Parathyroid adenoma (tissue), 2 donors: Measurements from ENCODE around the gene CUTA.
A peak's percentile ranks its signal among the peaks of the same experiment; 100 is the strongest.
"Not testable (repeated sequence)": the region's sequence is repeated elsewhere in the genome, so short reads cannot be mapped to it uniquely, and the experiment has no call there.

ENCODE experiments used
- H2AFZ ChIP-seq: fragments of 300-600 bp; sonication (generic); one replicate; pipeline ENCODE4 v1.7.0; 2017; ENCODE audit warnings: antibody characterized with exemption, mild to moderate bottlenecking
- H3K27ac ChIP-seq: fragments of 300-600 bp; sonication (generic); one replicate; pipeline ENCODE4 v1.7.0; 2017
- H3K27me3 ChIP-seq: fragments of 300-600 bp; sonication (generic); one replicate; pipeline ENCODE4 v1.7.0; 2017; ENCODE audit warnings: low read length; ENCODE audit not compliant: control insufficient read depth, insufficient read depth
- H3K36me3 ChIP-seq: fragments of 300-600 bp; sonication (generic); one replicate; pipeline ENCODE4 v1.7.0; 2017; ENCODE audit warnings: low read length; ENCODE audit not compliant: control insufficient read depth, insufficient read depth
- H3K4me1 ChIP-seq: fragments of 300-600 bp; sonication (generic); one replicate; pipeline ENCODE4 v1.7.0; 2017; ENCODE audit warnings: control low read depth
- H3K4me2 ChIP-seq: fragments of 300-600 bp; sonication (generic); one replicate; pipeline ENCODE4 v1.7.0; 2017; ENCODE audit warnings: low read length
- H3K4me3 ChIP-seq: fragments of 300-600 bp; sonication (generic); one replicate; pipeline ENCODE4 v1.7.0; 2017; ENCODE audit warnings: low read depth, low read length
- H3K79me2 ChIP-seq: fragments of 300-600 bp; sonication (generic); one replicate; pipeline ENCODE4 v1.7.0; 2017; ENCODE audit warnings: control low read depth
- H3K9ac ChIP-seq: fragments of 300-600 bp; sonication (generic); one replicate; pipeline ENCODE4 v1.7.0; 2017; ENCODE audit warnings: mild to moderate bottlenecking
- H3K9me3 ChIP-seq: fragments of 300-600 bp; sonication (generic); one replicate; pipeline ENCODE4 v1.7.0; 2017; ENCODE audit warnings: low read length; ENCODE audit not compliant: control insufficient read depth
- TF ChIP-seq, protein P1 (sequence below): fragments of 300-600 bp; sonication (generic); IDR thresholded peaks from one replicate; pipeline ENCODE4 v1.7.0; 2017; ENCODE audit warnings: antibody characterized with exemption, mild to moderate bottlenecking
- donor health status: primary hyperparathyroidism.

CUTA gene

DNA sequence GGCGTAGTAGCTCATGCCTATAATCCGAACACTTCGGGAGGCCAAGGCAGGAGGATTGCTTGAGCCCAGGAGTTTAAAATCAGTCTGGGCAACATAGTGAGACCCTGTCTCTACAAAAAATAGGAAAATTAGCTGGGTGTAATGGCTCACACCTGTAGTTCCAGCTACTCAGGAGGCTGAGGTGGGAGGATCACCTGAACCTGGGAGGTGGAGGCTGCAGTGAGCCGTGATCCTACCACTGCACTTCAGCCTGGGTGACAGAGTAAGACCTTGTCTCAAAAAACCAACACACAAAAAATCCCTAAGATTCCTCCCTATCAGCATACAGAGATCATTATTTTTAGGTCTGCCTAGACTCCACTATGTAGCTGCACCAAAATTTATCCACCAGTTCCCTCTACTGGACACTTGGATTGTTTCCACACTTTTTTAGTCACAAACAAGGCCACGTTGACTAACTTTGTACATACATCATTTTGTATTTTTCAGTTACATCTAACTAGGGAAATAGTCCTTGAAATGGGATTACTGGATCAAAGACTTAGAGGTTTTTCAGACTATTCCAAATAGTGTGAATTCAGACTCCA lies 10.7 kb downstream of the CUTA start:
- no peak overlapping the region for H3K9ac ChIP-seq

GRCh38 chr6:33406126-33406525 lies 11.8 kb downstream of the CUTA start:
- Histone ChIP-seq H3K27ac (no peak overlapping the region), H3K79me2 (peaks cover 2% of the 10 kb centered on the region), H3K36me3 (no peaks in the 10 kb centered on the region), H3K27me3 (no peaks in the 10 kb centered on the region), H3K4me3 (no peak overlapping the region), H3K9ac (no peak overlapping the region), H3K9me3 (no peaks in the 10 kb centered on the region), H2AFZ (no peak overlapping the region), H3K4me2 (no peak overlapping the region), H3K4me1 (no peaks in the 10 kb centered on the region)
- TF ChIP-seq, protein P1, sequence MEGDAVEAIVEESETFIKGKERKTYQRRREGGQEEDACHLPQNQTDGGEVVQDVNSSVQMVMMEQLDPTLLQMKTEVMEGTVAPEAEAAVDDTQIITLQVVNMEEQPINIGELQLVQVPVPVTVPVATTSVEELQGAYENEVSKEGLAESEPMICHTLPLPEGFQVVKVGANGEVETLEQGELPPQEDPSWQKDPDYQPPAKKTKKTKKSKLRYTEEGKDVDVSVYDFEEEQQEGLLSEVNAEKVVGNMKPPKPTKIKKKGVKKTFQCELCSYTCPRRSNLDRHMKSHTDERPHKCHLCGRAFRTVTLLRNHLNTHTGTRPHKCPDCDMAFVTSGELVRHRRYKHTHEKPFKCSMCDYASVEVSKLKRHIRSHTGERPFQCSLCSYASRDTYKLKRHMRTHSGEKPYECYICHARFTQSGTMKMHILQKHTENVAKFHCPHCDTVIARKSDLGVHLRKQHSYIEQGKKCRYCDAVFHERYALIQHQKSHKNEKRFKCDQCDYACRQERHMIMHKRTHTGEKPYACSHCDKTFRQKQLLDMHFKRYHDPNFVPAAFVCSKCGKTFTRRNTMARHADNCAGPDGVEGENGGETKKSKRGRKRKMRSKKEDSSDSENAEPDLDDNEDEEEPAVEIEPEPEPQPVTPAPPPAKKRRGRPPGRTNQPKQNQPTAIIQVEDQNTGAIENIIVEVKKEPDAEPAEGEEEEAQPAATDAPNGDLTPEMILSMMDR, result no peak

More for the DNA sequence above, 10.7 kb downstream of the CUTA start:
- Histone ChIP-seq H3K4me3 (peak overlapping the region; percentile 24), H3K79me2 (peaks cover 9% of the 10 kb centered on the region), H3K9me3 (no peaks in the 10 kb centered on the region), H3K27me3 (no peaks in the 10 kb centered on the region), H2AFZ (peak overlapping the region; percentile 13), H3K4me2 (no peak overlapping the region), H3K36me3 (no peaks in the 10 kb centered on the region), H3K4me1 (peaks cover 2% of the 10 kb centered on the region), H3K27ac (no peak overlapping the region)
- TF ChIP-seq, protein P1, result peak; percentile 46

DNA sequence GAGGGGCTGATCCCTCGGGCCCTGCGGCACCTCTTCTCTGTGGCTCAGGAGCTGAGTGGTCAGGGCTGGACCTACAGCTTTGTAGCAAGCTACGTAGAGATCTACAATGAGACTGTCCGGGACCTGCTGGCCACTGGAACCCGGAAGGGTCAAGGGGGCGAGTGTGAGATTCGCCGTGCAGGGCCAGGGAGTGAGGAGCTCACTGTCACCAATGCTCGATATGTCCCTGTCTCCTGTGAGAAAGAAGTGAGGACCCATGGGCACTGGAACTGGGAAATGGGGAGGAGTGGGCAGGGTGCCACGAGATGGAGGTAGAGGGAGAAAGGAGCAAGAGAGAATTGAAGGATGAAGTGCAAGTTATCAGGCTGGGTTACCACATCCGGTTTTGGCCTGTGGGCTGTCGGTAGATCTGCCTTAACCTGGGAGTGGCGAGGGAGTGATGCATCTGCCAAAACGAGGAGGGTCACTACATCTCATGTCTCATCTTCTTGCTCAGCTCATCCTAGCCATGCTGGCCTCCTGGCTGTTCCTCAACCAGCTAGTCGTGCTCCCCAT lies 12.4 kb downstream of the CUTA start:
- no peak overlapping the region for H3K9ac ChIP-seq
- H3K27me3 ChIP-seq, result no peaks in the 10 kb centered on the region
- H3K4me1 ChIP-seq, result no peaks in the 10 kb centered on the region
- H3K36me3 ChIP-seq, result no peaks in the 10 kb centered on the region
- no peaks in the 10 kb centered on the region for H3K79me2 ChIP-seq
- no peak overlapping the region for H2AFZ ChIP-seq
- H3K27ac ChIP-seq, result no peak overlapping the region
- H3K9me3 ChIP-seq, result no peaks in the 10 kb centered on the region
- H3K4me2 ChIP-seq, result no peak overlapping the region
- TF ChIP-seq, protein P1, result no peak
- H3K4me3 ChIP-seq, result no peak overlapping the region

DNA sequence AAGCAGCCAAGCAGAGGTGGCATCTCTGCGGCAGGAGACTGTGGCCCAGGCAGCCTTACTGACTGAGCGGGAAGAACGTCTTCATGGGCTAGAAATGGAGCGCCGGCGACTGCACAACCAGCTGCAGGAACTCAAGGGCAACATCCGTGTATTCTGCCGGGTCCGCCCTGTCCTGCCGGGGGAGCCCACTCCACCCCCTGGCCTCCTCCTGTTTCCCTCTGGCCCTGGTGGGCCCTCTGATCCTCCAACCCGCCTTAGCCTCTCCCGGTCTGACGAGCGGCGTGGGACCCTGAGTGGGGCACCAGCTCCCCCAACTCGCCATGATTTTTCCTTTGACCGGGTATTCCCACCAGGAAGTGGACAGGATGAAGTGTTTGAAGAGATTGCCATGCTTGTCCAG lies 13.0 kb downstream of the CUTA start:
- H2AFZ ChIP-seq, result no peak overlapping the region
- TF ChIP-seq, protein P1, result no peak
- H3K4me1 ChIP-seq, result no peaks in the 10 kb centered on the region
- H3K36me3 ChIP-seq, result no peaks in the 10 kb centered on the region
- no peak overlapping the region for H3K27ac ChIP-seq
- no peaks in the 10 kb centered on the region for H3K79me2 ChIP-seq
- no peak overlapping the region for H3K4me2 ChIP-seq
- H3K9me3 ChIP-seq, result no peaks in the 10 kb centered on the region
- H3K9ac ChIP-seq, result no peak overlapping the region
- H3K4me3 ChIP-seq, result no peak overlapping the region
- H3K27me3 ChIP-seq, result no peaks in the 10 kb centered on the region

DNA sequence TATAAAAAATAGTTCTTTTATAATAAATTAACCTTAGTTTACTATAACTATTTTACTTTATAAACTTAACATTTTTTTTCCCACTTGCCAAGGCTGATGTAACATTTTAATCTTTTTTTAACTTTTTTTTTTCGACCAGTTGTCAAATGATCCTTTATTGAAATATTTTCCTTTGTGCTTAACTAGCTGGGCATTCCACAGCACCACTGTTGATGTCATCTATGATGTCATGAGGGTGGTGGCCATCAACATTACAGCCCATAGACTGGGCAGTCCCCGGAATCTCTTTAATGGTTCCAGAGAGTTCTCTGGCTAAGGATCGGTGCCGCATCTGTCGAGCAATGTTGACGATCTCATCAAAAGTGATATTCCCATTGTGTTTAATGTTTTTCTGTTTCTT lies 18.0 kb downstream of the CUTA start:
- H3K36me3 ChIP-seq, H3K27ac ChIP-seq, H2AFZ ChIP-seq, H3K4me2 ChIP-seq, H3K9ac ChIP-seq, H3K9me3 ChIP-seq, H3K79me2 ChIP-seq, H3K4me1 ChIP-seq, H3K27me3 ChIP-seq, H3K4me3 ChIP-seq: not testable (repeated sequence)

DNA sequence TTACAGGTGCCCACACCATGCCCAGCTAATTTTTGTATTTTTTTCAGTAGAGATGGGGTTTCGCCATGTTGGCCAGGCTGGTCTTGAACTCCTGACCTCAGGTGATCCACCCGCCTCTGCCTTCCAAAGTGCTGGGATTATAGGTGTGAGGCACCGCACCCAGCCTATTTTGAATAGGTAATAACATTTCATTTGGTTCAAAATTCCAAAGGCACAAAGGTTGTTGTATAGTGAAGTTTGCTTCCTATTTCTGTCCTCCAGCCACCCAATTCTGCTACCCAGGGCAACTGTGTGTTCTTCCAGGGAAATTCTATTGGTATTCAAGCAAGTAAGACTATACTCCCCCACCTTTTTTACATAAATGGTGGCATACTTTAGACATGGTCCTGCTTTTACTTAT lies 19.3 kb downstream of the CUTA start:
- not testable (repeated sequence) for H3K4me3 ChIP-seq, H3K36me3 ChIP-seq, H3K27ac ChIP-seq, H3K79me2 ChIP-seq, H2AFZ ChIP-seq, H3K9me3 ChIP-seq, H3K4me2 ChIP-seq, H3K4me1 ChIP-seq, H3K9ac ChIP-seq, H3K27me3 ChIP-seq
